Measurements from ENCODE around the gene MRNIP.

Gene MRNIP, protein sequence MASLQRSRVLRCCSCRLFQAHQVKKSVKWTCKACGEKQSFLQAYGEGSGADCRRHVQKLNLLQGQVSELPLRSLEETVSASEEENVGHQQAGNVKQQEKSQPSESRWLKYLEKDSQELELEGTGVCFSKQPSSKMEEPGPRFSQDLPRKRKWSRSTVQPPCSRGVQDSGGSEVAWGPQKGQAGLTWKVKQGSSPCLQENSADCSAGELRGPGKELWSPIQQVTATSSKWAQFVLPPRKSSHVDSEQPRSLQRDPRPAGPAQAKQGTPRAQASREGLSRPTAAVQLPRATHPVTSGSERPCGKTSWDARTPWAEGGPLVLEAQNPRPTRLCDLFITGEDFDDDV

DNA sequence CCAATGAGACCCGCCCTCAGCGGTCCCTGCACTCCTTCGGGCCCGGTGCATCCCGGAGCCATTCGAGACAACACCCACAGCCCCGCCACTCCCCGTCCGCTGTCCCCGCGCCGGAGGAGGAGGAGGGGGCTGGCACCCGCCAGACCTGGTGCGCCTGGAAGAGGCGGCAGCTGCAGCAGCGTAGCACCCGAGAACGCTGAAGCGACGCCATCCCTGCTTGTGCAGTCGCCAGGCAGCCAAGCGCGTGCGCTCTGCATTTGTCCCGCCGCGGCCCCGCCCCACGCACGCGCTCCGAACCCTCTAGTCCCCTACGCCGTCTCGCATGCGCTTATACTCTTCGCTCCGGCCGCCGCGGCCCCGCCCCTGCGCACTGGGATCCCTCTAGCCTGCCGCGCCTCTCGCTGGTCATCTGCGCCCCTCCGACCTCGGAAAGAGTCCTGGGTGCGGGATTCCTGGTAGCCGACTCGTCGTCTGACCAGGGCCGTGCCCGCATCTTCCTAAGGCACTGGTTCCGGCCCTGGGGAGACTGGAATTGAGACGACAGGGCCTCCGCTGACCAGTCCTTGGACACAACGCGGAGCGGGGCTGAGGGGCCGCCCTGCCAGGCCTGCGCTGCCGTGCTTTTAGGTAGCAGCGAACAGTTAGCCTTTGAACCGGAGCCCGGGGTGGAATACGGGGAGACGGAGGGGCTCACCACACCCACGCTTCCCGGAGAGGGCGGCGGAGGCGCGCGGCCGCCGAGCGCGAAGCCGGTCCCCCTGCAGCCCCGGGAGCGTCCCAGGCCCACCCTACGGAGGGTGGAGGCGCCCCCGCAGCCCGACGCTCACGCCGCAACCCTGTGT, at the start of gene MRNIP:
MRNIP (minus strand) TSS at position 232 of the 842 bp plus-strand sequence; CDS start at position 211, 21 bp downstream.
- peak; percentile 96 for DNase-seq (ENCODE audit: low spot score)

DNA sequence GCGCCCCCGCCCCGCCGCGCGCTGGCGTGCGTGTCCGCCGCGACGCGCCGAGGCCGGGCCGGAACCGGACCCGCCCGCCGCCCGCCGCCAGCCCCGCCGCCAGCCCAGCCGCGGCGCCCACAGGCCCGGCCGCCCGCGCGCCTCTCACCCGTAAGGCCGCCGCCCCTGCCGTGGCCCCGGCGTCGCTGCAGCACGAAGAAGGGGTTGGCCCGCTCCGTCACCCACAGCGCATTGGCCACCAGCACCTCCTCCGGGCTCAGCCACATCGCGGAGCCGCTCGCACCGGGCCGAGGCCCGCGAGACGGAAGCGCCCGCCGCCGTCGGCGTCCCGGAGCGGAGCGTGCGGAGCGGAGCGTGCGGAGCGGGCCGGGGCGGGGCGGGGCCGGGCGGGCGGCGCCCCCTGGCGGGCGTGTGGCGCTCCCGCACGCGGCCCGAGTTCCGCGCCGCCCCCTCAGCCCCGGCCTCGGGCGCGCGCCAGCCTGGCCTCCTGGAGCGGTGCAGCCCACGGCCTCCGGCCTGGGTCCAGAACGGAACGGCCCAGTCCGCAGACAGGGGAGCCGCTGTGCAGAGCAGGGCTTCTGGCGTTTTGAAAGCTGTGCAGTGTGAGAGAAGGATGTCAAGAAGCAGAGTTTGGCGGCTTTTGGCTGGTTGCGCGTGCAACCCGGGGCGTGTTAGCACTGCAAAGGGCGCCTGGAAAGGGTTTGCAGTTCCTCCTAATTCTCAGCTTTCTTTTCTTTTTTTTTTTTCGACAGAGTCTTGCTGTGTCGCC, 49.1 kb upstream of the MRNIP start, which contains the start of gene TBC1D9B:
TBC1D9B (minus strand) TSS at position 342 of the 769 bp plus-strand sequence; CDS start at position 266, 76 bp downstream.
- DNase-seq (ENCODE audit: low spot score), result peak; percentile 77

DNA sequence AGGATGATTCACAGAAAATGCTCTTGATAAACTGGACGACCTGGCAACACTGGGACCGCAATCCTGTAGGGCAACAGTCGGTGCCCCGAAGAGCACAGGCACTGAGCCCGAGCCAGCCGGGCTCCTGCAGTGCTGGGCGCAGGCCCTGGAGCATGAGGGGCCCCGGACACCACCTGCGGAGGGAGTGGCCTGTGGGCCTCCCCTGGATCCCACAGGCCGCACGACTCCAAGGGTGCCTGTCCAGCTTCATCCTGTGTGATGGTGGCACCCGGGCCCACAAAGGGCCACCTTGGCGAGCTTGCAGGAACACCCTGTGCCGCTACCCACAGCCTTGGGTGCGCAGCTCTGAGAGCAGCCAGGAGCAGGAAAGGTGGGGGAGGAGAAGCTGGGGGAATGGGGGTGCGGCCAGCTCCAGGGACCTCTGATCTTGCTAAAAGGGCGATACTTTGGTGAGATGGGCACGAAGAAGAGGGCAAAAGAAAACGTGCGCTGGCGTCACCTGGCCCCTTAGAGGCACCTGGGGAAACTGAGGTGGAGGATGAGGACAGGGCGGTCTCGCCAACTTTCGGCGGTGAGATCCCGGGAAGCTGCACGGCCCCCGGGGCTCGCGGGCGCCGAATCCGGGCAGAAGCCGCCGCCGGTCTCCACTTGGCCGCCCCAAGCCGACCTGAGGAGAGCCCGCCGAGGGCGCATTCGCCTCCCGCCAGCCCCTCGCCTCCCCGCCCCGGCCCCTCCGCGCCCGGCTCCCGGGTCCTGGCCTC, 48.4 kb upstream of the MRNIP start:
- peak; percentile 50 for DNase-seq (ENCODE audit: low spot score)

DNA sequence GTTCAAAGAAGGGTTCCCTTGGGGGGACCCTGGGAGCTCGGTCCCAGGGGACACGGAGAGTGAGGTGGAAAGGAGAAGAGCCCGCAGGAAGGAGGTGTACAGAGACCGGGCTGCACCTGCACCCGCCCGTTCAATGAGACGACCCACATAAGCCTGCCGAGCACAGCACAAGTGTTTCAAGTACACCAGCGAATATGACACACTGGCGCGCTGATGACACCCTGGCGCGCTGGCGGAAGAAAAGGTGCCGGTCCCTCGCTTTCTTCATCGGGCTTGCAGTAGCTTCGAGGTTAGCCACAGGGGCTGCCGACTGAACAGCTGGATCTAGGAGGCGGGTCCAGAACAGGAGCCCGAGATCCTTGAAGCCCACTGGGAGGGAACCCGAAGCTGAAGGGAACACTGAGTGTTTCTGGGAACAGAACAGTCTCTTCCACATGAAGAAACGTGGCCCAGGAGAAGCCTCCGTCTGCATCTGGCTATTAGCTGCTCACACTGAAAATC, 47.7 kb upstream of the MRNIP start:
- no peak for DNase-seq (ENCODE audit: low spot score)

DNA sequence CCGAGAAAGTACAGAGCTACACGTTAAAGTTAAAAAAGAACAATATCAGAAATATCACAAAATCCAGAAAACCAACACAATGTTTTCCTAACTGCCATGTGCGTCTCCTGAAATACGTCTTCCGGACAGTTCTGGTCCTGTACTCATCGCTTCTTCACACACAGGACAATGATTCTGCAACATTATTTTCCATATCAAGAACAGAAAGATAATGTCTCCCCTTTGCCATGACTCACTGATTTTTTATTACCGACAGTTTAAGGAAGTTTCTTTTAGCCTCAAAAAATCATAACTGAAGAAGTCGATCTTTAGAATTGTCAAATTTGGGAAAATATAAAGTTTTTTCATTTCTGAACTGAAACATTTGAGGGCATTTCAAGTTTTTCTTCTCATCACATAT, 46.5 kb upstream of the MRNIP start:
- DNase-seq (ENCODE audit: low spot score), result no peak

DNA sequence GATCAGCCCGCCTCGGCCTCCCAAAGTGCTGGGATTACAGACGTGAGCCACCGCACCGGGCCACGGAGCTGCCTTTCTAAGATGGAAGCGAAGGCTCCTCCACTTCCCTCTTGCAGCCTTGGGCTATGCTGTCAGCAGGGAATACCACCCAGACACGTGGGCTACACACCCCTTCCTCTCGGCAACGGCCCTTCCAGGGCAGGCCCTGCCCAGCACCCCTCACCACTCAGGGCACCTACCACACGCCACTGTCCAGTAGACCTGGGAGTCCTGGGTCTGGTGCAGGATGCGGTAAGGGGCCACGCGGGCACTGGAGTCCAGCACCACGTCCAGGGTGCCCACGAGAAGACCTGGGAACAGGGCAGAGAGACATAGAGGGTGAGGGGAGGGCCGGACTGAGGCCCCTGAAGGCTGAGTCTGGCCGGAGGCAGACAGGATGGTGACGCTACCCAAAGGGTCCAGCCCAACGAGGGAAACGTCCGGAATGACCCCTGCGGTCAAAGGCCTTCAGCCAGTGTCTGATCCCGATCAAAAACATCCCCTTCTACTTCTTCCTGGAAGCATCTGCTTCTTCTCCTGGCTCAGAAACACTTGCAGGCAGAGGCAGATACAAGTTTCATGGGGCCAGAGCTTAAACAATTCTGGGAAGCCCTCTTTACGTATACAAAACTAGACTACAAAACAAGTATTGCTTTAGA, 46.0 kb upstream of the MRNIP start:
- no peak for DNase-seq (ENCODE audit: low spot score)

DNA sequence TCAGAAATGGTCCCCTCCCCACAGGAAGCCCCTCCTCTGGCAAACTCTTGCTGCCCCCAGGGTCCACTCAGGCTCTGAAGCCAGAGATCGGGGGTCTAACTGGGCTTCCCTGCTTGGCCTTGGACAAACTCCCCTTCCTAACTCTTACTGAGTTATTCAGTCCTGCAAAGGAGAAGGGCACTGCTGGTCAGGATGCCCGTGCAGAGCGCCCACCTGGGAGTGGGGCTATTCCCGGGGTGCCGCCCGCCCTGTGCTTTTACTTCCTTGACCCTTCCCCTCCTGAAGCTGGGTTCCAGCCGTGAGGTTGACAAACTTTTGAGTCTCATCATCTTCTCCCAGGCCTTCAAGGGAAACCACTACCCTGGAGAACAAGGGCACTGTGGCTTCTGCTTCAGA, 44.1 kb upstream of the MRNIP start:
- DNase-seq (ENCODE audit: low spot score), result no peak

DNA sequence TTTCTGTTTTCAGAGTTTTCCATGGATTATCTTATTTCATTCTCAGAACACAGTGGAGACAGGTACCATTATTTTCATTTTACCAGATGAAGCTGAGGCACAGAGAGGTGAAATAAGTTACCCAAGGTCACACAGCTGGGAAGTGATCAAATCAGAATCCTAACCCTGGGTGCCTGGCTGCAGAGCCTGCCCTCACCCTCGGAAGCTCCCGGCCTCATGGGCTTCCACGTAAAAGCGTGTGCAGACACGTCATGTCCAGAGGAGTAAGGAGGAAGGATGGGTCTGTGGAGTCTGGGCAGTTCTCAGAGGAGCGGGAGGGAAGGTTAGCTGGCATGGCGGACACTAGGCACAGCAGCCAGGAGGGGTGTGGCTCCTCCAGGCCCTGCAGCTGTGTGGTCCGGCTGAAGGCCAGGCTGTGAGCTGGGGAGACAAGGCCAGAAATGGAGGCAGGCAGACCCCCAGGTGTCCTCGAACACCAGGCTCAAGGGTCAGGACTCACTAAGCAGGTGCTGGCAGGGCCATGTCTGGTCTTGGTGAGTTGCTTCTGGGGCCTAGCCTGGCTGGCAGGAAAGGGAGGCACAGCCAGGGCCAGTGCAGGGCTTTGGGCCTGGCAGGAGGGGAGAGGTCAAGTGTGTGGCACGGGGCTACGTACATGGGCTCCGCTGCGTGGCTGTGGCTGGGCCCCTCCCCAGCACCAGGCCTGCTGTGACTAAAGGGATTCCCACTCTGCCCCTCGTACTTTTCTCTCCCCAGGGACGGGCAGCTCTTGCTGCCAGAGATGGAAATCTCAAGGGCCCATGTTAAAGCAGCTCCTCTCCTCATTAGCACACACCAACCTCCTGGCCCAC, 43.5 kb upstream of the MRNIP start:
- DNase-seq (ENCODE audit: low spot score), result no peak

DNA sequence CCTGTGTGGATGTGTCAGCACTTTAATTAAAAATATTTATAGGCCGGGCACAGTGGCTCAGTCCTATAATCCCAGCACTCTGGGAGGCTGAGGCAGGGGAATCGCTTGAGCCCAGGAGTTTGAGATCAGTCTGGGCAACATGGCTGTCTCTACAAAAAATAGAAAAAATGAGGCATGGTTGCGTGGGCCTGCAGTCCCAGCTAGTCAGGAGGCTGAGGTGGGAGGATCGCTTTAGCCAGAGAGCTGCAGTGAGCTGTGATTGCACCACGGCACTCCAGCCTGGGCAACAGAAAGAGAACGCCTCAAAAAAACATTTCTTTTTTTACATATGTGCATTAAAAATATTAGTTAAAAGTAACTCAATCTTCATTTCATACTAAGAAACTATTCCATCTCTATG, 42.8 kb upstream of the MRNIP start:
- no peak for DNase-seq (ENCODE audit: low spot score)

DNA sequence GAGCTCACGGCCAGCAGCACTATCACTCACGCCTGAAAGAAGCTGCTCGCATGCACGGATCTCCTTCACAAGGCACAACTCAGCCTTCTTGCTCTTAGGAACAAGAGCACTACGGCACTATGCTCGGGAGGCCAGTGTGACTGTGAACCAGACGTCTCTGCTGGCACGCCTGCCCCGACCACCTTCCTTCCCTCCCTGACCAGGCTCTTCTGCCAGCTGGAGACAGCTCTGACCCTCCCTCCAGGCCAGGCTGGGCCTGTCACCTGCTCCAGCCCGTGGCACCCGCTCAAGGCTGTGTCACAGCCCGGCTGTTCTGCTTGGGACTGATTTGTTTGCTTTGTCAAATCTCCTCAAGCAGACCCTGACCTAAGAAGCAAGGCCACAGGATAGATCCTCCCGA, 42.1 kb upstream of the MRNIP start:
- DNase-seq (ENCODE audit: low spot score), result no peak

DNA sequence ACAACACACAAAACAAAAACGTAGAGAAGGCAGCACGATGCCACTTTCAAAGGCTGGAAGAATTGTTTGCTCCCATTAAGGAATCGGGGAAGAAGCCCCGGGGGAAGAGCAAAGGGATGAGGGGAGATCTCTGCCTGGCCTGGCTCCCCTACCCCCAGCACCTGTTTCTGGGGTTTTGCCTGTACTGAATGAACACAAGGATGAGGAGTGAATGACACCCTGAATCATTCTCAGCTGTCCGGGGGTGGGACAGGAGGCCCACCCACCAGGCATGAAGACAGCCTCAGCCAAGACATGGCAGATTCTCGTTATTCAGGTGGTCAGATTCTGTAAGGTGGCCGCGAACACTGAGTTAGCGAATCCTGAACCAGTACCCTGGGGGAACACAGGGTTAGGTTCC, 41.6 kb upstream of the MRNIP start:
- no peak for DNase-seq (ENCODE audit: low spot score)

DNA sequence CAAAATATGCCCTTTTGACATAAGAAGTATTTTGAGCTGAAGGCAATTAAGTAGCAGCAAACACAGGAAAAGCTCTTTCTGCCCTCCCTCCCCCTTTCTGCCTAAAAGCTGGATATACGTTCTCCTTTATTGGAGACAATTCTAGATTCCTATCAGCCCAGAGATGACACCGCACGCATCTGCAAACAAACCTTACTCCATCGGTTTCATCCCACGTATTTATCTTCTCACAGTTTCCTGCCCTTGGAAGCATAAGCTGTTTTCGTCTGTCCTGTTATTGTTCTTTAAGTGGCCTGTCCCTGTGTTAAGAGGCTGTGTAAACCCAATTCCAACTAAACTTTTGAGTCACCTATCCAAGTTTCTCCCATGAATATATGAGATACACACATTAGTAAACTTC, 37.2 kb upstream of the MRNIP start:
- DNase-seq (ENCODE audit: low spot score), result no peak

DNA sequence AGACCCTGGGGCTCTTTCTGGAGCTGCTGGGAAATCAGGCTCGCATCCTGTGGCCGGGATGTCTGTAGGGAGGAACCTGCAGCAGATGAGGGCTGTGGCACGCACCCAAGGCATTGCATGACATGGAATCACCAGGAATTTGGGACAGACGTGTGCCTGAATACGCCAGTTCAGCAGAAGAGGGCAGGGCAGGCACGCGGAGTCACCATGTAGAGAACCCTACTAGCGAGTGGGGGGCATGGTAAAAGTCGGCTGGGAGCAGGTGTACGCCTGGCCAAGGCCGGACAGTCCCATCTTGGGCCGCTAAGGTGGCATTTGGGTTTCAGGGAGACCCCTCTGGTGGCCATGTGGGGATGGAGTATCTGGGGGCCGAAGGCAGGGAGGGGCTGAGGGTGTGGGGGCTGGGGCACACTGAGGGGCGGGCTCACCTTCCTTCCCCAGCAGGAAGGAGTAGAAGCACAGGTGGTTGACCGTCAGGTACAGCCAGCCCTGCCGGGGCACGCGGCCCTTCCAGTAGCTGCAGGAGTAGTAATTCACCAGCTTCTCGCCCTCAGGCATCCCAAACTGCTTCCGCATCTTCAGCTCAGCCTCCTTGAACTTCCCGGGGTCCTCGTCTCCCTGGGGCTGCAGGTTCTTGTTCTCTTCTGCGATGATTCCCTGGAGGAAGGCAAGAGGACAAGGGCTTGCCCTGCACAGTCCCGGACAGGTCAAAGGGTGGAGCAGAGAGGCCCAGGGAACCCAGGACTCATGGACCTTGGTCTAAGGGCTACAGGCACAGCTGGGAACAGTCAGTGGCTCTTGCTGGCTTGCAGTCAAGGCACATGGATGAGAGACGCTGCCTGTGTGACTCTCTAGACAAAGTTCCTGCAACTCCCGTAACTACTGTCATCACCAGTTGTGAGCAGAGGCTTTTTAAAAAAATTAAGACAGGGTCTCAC, 35.6 kb upstream of the MRNIP start:
- DNase-seq (ENCODE audit: low spot score), result no peak

DNA sequence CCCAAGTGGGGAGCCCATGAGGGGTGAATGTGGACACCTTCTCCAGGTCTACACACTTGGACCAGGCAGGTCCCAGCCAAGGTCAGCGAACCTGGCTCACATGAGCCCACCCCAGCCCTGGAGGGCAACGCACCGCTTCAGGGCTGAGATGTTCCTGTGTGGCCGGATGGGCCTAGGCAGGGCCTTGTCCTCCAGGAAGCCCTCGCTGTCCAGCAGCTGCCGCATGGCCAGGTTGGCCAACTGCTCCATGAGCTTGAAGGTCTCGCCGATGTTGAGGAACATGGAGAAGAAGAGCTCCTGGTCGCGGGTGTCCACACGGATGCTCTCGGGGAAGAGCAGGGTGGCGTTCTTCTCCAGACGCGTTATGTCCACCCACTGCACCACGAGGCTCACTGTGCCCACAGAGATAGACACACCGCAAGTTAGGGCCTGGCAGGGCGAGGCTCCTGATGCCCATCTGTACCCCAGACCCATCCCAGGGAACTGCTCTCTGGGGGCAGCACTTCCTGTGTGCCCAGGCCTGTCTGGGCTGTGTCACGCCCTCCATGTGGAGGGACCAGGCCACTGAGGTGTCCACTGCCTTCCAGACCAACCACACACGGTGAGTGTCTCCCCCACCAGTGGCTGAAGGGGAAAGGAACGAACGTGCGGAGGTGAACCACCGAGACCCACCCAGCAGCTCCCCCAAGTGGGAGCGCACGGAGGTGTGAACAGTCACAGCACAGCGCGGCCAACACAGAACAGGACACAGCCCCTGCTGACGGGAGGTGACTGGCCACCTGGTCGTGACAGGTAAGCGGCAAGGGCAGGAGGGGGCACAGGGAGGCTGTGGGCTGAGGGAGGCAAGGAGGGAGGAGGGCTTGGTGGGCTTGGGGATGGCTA, 34.7 kb upstream of the MRNIP start:
- no peak for DNase-seq (ENCODE audit: low spot score)

DNA sequence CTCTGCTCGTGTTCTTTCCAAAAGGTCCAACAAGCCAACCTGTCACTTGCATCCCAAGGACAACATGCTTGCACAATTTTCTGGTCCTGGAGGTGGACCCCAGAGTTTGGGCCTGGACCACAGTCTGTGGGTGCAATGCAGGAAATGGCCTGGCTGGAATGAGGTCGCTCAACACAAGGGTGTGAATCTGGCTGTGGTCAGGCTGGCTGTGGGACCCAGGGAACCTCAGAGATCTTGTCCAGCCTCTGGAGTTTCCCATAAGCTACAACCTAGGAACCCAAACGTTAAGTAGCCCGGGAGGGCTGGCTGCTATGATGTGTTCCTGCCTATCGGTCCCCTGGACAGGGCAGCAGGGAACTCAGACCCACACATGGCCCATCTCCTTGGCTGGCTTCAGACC, 33.6 kb upstream of the MRNIP start:
- no peak for DNase-seq (ENCODE audit: low spot score)

DNA sequence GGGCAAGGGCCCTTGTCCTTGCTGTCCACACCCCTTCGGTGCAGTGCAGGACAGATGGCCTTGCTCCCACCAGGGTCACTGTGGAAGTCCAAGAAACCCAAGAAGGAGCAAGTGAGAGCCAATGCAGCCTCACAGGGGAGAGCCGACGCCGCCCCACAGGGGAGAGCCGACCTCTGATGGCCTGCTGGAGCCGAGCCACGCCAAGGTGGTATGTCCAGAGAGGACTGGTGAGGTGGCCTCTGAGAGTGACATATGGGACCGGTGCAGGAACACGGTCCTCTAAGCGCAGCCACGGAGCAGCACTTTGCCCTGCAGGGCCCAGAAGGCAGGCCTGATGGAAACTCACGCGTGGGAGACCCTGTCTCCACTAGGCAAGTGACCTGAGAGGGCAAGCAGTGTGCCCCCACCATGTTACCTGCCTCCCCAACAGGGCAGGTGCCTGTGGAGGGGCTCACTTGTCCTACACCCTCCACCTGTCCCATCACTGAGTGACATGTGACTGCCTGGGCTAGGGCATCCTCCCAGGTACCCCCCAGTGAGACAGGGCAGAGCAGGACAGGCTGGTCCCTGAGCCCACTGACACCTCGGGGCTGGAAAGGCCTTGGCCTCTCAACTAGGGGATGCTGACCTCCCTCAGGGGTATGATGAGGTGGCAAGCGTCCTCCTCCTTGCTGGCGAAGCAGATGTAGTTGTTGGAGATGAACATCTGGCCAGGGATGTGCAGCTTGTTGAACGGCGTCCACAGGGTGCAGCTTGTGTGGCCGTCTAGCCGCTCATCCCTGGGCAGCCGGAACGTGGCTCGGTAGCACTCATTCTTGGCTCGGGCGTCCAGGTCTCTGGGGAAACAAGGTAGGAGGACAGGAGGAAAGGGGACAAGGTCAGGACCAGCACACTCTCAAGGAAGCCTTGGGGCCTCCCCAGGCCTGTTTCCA, 32.4 kb upstream of the MRNIP start:
- DNase-seq (ENCODE audit: low spot score), result no peak

DNA sequence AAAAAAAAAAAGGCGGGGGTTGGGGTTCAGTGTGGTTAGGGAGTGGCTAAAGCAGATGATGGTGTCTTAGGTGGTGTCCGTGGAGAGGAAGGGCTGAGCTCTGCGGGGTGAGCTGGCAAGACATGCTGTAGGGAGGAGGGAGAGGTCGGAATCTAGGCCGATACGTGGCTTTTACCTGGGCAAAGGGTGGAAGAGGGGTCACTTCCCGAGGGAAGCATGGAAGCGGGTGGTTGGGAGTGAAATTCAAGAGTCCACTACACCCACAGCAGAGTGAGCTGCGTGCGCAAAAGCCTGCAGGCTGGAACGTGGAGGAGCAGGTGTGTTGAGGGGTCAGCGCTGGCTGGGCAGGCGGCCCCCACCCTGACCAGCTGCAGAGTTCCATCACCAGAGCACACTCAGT, 31.3 kb upstream of the MRNIP start:
- no peak for DNase-seq (ENCODE audit: low spot score)

Data from kidney tubule cell (primary cell).